ENCODE results near the gene STXBP6.

STXBP6 gene

GRCh38 chr14:24766434-24766833 is 283.5 kb downstream of the STXBP6 start:
- Histone ChIP-seq H3K4me3 (ENCODE audit: low read depth, low read length) (no peak overlapping the region), H3K9me3 (no peaks in the 10 kb centered on the region), H3K27me3 (no peaks in the 10 kb centered on the region), H3K36me3 (no peaks in the 10 kb centered on the region), H3K4me1 (no peaks in the 10 kb centered on the region)
- no peak for TF ChIP-seq CTCF (IDR thresholded peaks at IDR 0.05; ENCODE audit: low read depth, low read length)
- no peak for DNase-seq

DNA sequence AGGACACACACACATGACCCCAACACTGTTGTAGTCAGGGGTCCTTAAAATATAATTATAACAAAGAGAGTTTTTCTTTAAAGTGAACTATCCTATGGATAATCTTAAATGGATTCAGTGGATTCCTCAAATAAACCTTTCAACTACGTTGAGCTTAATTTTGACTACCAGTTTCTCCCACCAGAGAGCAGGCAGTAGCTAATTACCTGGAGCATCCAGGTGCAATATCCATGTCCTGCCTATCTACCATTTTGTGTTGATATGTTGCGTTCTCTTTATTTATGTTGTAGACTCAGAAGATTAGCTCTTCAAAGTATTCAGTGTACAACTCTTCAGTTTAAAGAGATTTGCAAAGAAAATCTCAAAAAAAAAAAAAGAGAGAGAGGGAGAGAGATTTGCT is 288.8 kb downstream of the STXBP6 start:
- Histone ChIP-seq H3K36me3 (no peaks in the 10 kb centered on the region), H3K27me3 (no peaks in the 10 kb centered on the region), H3K4me3 (ENCODE audit: low read depth, low read length) (no peak overlapping the region), H3K9me3 (no peaks in the 10 kb centered on the region), H3K4me1 (no peaks in the 10 kb centered on the region)
- DNase-seq: no peak
- TF ChIP-seq CTCF (IDR thresholded peaks at IDR 0.05; ENCODE audit: low read depth, low read length): no peak

Measured in BE2C (cell line).